Hematopoietic multipotent progenitor cell (in vitro differentiated cells): ENCODE data around the gene AMIGO3. TPM values are rescaled to one million over a fixed set of nuclear protein-coding genes. Genes with fewer than 3 reads are reported as not detected.

ENCODE experiments used
- DNase-seq, 3 donors: peaks; one replicate each; pipeline ENCODE4 v3.0.0-alpha.2; 2011 to 2015; ENCODE audit warnings: low read depth in 2 of 3, low spot score in 2 of 3
- small RNA-seq: library from RNA; depleted of rRNA; stranded (forward); fragments of <200 nt; gene quantifications from one replicate; pipeline ENCODE3, GENCODE V24; 2012
- total RNA-seq: library from RNA; depleted of rRNA; stranded (reverse); fragments of >200 nt; gene quantifications from one replicate; pipeline ENCODE4 v1.2.3, GENCODE V29; 2012

AMIGO3 gene
- total RNA-seq, 1 donor: 17.5 TPM

DNA sequence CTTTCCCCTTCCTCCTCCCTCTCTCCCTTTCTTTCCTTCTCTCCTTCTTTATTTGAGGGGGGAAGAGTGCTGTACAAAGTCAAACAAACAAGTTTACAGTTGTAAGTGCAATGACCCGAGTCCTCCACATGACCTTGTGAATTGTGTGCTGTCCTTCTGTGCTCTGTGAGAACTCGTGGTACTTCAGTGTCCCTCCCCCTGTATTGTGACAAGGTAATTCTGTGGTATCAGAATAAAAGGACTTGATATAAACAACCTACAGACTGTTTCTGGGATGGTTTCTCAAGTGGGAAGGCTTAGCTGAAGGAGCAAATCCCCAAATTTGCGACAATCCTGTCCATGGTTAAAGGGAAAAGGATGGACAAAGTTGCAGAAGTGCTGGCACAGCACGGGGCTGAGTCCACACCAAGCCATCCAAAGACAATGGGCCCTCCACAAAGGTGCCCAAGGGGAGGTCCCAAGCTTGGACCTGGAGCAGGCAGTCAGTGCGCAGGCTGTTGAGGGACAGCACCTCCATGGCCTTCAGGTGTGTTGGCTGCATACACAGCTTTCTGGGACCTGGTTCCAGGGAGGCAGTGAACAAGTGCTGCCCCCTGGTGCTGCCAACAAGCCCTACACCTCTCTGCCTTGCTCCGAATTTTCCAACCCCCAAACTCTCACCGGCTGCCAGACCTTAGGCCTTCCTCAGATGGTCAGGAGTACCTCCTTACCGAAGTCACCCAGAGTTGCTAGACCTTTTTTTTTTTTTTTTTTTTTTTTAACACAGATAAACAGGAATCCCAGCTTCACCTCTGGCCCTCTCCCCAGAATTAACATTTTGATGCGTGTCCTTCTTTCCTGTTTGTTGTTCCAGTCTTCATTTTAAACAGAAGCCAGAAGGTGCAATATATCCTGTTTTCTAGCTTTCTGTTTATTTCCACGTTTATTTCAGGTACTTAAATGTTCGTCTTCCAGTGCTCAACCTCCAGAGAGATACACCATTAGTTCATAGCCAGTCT is 47.9 kb downstream of the AMIGO3 start:
- DNase-seq: peak; percentile 52 to 74 (median 67)

GRCh38 chr3:49670940-49671290 is 48.6 kb downstream of the AMIGO3 start:
- no peak for DNase-seq

- DNase-seq: no peak
These were observed 50.1 kb downstream of the AMIGO3 start for GRCh38 chr3:49669352-49669751.

DNA sequence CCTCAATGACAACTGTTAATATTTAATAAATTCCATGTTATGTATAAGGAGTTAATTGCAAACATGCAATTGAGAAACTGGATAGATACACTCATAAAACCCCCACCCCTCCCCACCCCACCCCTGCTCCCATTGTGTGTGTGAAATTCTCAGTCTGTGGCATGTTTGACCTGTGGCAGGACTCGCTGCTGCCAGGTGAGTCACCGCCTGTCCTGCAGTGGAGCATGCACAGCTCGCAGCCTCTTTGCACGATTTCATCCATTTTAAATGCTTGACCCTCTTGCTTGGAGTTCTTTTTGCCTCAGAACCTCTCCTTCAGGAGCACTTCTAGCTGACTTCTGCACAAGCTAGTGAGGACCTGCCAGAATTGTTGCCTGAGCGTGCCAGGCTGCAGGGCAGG is 50.6 kb downstream of the AMIGO3 start:
- no peak for DNase-seq

GRCh38 chr3:49668414-49668797 is 51.1 kb downstream of the AMIGO3 start:
- DNase-seq: no peak

GRCh38 chr3:49667701-49668413 is 51.6 kb downstream of the AMIGO3 start:
- no peak for DNase-seq

Small RNAs within 50 kb of the gene (small RNA-seq; reads per million reads assigned to genes)
- gene AMIGO3 (not detected), gene COX6CP14 (not detected)

Other genes starting within 250 kb of the AMIGO3 start
- 18.3 TPM for gene DAG1, start 249.4 kb downstream of the AMIGO3 start, total RNA-seq
- gene BSN, start 165.2 kb downstream of the AMIGO3 start, total RNA-seq: 0.27 TPM
- gene APEH, start 45.3 kb downstream of the AMIGO3 start, total RNA-seq: 191 TPM
- gene MST1, start 30.2 kb downstream of the AMIGO3 start, total RNA-seq: 6.7 TPM
- 37.4 TPM for gene RNF123, start 30.1 kb downstream of the AMIGO3 start, total RNA-seq
- 24.0 TPM for gene GMPPB, start 4.3 kb upstream of the AMIGO3 start, total RNA-seq
- gene IP6K1, start 66.9 kb upstream of the AMIGO3 start, total RNA-seq: 82.4 TPM
- 0.27 TPM for gene CDHR4, start 80.2 kb upstream of the AMIGO3 start, total RNA-seq
- 78.4 TPM for gene INKA1, start 83.6 kb upstream of the AMIGO3 start, total RNA-seq
- 341 TPM for gene UBA7, start 94.3 kb upstream of the AMIGO3 start, total RNA-seq
- gene TRAIP, start 136.9 kb upstream of the AMIGO3 start, total RNA-seq: 2.7 TPM
- 1.3 TPM for gene CAMKV, start 150.2 kb upstream of the AMIGO3 start, total RNA-seq
- 1.1 TPM for gene MST1R, start 184.2 kb upstream of the AMIGO3 start, total RNA-seq
- gene MON1A, start 210.1 kb upstream of the AMIGO3 start, total RNA-seq: 13.5 TPM
- 23.4 TPM for gene RBM6, start 220.5 kb upstream of the AMIGO3 start, total RNA-seq